Tibial nerve (tissue), 4 donors: ENCODE data around the gene ETF1.

Experiments
- EP300 ChIP-seq, 2 donors: sonication (generic); formaldehyde crosslinking; IDR thresholded peaks; one replicate each; pipeline ENCODE4 v1.6.1; 2017; ENCODE audit warnings: antibody characterized with exemption in 2 of 2, mild to moderate bottlenecking in 1 of 2
- POLR2A ChIP-seq, 2 donors: fragments of 450-650 bp; IDR thresholded peaks; one replicate each; pipeline ENCODE4 v1.6.1; 2017; ENCODE audit warnings: antibody characterized with exemption in 2 of 2, mild to moderate bottlenecking in 2 of 2, moderate library complexity in 2 of 2
- TF ChIP-seq, protein P1 (sequence below), 5 experiments: fragments of 200-600 bp in 3 of 5; fragments of 450-650 bp in 2 of 5; sonication (generic) in 3 of 5; IDR thresholded peaks; one replicate each; pipeline ENCODE4 v1.5.1; 2016 to 2019; ENCODE audit warnings: antibody characterized with exemption in 5 of 5, mild to moderate bottlenecking in 3 of 5, moderate library complexity in 2 of 5

DNA sequence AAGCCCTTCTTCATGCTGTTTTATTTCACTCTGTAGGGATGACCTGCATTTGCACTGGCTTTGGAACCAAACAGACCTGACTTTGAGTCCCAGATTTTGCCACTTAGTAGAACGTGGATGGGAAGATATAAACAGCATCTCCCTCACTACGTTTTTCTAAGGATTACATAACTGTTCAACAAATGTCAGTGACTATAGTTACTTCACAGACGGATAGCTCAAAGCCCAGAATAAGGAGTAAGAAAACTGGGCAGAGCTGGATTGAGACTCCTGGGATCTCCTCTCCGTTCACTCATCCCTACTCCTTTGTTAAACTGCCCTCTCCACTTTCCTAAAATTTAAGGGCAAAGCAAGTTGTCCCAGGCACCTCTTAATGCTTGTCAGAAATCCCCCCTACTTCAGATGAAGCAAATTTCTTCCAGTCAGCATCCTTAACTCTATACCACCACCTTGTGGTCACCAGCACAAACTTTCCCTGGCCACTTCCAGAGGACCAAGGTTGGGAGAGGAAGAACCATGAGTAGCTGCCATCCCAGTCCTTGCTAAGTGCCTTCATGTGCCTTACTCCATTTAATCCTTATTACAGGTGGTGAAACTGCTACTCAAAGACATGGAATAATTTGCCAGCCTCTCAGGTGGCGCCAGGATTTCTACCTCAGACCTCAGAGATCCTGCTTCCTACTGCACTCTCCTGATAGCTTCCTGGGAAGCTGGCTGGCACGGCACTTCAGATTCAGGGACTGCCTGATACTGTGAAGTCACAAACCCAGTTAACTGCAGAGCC is 39.4 kb downstream of the ETF1 start:
- TF ChIP-seq, protein P1, sequence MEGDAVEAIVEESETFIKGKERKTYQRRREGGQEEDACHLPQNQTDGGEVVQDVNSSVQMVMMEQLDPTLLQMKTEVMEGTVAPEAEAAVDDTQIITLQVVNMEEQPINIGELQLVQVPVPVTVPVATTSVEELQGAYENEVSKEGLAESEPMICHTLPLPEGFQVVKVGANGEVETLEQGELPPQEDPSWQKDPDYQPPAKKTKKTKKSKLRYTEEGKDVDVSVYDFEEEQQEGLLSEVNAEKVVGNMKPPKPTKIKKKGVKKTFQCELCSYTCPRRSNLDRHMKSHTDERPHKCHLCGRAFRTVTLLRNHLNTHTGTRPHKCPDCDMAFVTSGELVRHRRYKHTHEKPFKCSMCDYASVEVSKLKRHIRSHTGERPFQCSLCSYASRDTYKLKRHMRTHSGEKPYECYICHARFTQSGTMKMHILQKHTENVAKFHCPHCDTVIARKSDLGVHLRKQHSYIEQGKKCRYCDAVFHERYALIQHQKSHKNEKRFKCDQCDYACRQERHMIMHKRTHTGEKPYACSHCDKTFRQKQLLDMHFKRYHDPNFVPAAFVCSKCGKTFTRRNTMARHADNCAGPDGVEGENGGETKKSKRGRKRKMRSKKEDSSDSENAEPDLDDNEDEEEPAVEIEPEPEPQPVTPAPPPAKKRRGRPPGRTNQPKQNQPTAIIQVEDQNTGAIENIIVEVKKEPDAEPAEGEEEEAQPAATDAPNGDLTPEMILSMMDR (IDR thresholded peaks at IDR 0.05): peak; percentile 61 to 87 (median 66)
- TF ChIP-seq POLR2A (IDR thresholded peaks at IDR 0.05) (no peak), EP300 (IDR thresholded peaks at IDR 0.05) (no peak)
